Measurements from ENCODE around the gene SHC3. TPM values are rescaled to one million over a fixed set of nuclear protein-coding genes. Genes with fewer than 3 reads are reported as not detected.

The SHC3 gene
- total RNA-seq, 1 experiment from 2014 or later: 0.27 TPM

DNA sequence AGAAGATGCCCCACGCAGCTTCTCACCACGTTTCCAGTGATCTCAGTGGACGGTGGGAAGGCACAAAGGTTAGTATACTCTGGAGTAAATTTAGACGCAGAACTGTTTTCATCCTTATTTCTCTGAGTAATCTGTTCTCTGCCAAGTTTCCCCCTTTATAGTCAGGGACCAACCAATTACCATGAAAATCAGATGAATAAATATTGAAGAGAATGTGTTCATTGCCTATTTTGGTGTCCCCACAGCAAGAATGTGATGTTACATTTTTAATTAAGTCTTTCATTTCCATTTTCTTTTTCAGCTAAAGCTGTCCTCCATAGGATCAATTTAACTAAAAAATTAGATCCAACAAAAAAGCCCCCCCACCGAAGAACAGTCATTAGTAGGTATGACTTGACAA, 146.0 kb downstream of the SHC3 start:
- no peak overlapping the region for H3K4me2 ChIP-seq (ENCODE audit: low read length)
- no peaks in the 10 kb centered on the region for H3K4me1 ChIP-seq (ENCODE audit: control insufficient read depth in 1 of 2, insufficient read depth in 2 of 2, low read length in 2 of 2)
- no peaks in the 10 kb centered on the region for H4K20me1 ChIP-seq (ENCODE audit: insufficient read depth)
- ATAC-seq: no peak
- H3K9me2 ChIP-seq (ENCODE audit: insufficient read depth): no peaks in the 10 kb centered on the region
- no peak for TF ChIP-seq EGR1 (IDR thresholded peaks at IDR 0.05; ENCODE audit: low read depth)
- TF ChIP-seq, protein P1, sequence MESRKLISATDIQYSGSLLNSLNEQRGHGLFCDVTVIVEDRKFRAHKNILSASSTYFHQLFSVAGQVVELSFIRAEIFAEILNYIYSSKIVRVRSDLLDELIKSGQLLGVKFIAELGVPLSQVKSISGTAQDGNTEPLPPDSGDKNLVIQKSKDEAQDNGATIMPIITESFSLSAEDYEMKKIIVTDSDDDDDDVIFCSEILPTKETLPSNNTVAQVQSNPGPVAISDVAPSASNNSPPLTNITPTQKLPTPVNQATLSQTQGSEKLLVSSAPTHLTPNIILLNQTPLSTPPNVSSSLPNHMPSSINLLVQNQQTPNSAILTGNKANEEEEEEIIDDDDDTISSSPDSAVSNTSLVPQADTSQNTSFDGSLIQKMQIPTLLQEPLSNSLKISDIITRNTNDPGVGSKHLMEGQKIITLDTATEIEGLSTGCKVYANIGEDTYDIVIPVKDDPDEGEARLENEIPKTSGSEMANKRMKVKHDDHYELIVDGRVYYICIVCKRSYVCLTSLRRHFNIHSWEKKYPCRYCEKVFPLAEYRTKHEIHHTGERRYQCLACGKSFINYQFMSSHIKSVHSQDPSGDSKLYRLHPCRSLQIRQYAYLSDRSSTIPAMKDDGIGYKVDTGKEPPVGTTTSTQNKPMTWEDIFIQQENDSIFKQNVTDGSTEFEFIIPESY (IDR thresholded peaks at IDR 0.05; ENCODE audit: extremely low read depth, insufficient replicate concordance, low read length): no peak
- no peak for TF ChIP-seq YY1 (IDR thresholded peaks at IDR 0.05; ENCODE audit: extremely low read depth, insufficient replicate concordance, low read depth, low read length)
- TF ChIP-seq TCF7L2 (IDR thresholded peaks at IDR 0.05; ENCODE audit: borderline replicate concordance, extremely low read depth, insufficient read depth, insufficient read length): no peak
- TF ChIP-seq ZNF274 (IDR thresholded peaks at IDR 0.05; ENCODE audit: low read depth, low read length): no peak
- no peak for TF ChIP-seq ZFX (IDR thresholded peaks at IDR 0.05)
- no peak for TF ChIP-seq SRF (IDR thresholded peaks at IDR 0.05; ENCODE audit: low read depth)
- TF ChIP-seq CBX3 (IDR thresholded peaks at IDR 0.05; ENCODE audit: low read depth): no peak
- TF ChIP-seq POLR2A (IDR thresholded peaks at IDR 0.05; ENCODE audit: borderline replicate concordance, extremely low read depth, insufficient read depth, insufficient read length): no peak
- TF ChIP-seq FOSL1 (IDR thresholded peaks at IDR 0.05; ENCODE audit: low read depth): no peak
- no peak for TF ChIP-seq ATF3 (IDR thresholded peaks at IDR 0.05)
- TF ChIP-seq EZH2 (IDR thresholded peaks at IDR 0.05): no peak
- TF ChIP-seq CTCF (IDR thresholded peaks at IDR 0.05 in 2 of 3, conservative IDR thresholded peaks at IDR 0.05 in 1 of 3; ENCODE audit: borderline replicate concordance in 1 of 3, insufficient read depth in 1 of 3, low read depth in 2 of 3, low read length in 2 of 3): no peak
- TF ChIP-seq CEBPB (IDR thresholded peaks at IDR 0.05; ENCODE audit: low read depth): no peak
- TF ChIP-seq REST (IDR thresholded peaks at IDR 0.05; ENCODE audit: low read depth): no peak
- TF ChIP-seq EZH2phosphoT487 (IDR thresholded peaks at IDR 0.05; ENCODE audit: borderline replicate concordance): no peak
- ChIA-PET RAD21 (ENCODE audit: low non-redundant PET in 1 of 2, low total read pairs in 2 of 2, uncharacterized antibody in 2 of 2, unreplicated experiment in 2 of 2) (no interaction called here), POLR2A (no interaction called here), CTCF (no interaction called here)
- H3K36me3 ChIP-seq (ENCODE audit: control insufficient read depth in 1 of 2, insufficient read depth in 2 of 2, low read length in 2 of 2): no peaks in the 10 kb centered on the region
- H3K27ac ChIP-seq (ENCODE audit: low read depth, low read length): no peak overlapping the region
- H3K79me2 ChIP-seq (ENCODE audit: insufficient read depth, low read length): no peaks in the 10 kb centered on the region
- no peak for DNase-seq (ENCODE audit: low read depth, low spot score)
- no TSS peak for BruUV-seq (replicated peaks)
- H3K9me3 ChIP-seq (ENCODE audit: control insufficient read depth in 1 of 2, insufficient read depth in 1 of 2, low read depth in 1 of 2, low read length in 2 of 2): no peaks in the 10 kb centered on the region
- intact Hi-C loops (cut with micrococcal nuclease): loop anchor here (10.0 kb wide), 1 partner anchor 242 kb away; no protein-coding TSS in a partner anchor
- H2AFZ ChIP-seq (ENCODE audit: low read depth, low read length, poor library complexity, severe bottlenecking): no peak overlapping the region
- H3K4me3 ChIP-seq (replicated peaks in 1 of 2; ENCODE audit: low read depth in 1 of 2, low read length in 2 of 2): no peak overlapping the region
- no peaks in the 10 kb centered on the region for H3K27me3 ChIP-seq (ENCODE audit: insufficient read depth, low read length)
- no peak overlapping the region for H3K9ac ChIP-seq (ENCODE audit: low read length)

All from HCT116 (cell line).